HEK293 (cell line): Measurements from ENCODE around the gene TMOD1.
A peak's percentile ranks its signal among the peaks of the same experiment; 100 is the strongest.

ENCODE experiments used
- BCL11A ChIP-seq: fragments of 450-650 bp; formaldehyde crosslinking; IDR thresholded peaks from 2 replicates; pipeline ENCODE4 v1.5.1; 2016; ENCODE audit warnings: low read depth, missing biosample characterization, missing genetic modification characterization
- GLIS2 ChIP-seq: fragments of 450-650 bp; formaldehyde crosslinking; IDR thresholded peaks from 2 replicates; pipeline ENCODE4 v1.5.1; 2016; ENCODE audit warnings: missing biosample characterization, missing genetic modification characterization
- HOXC10 ChIP-seq: sonication (generic); formaldehyde crosslinking; IDR thresholded peaks from 2 replicates; pipeline ENCODE4 v1.8.1; 2023; ENCODE audit warnings: mild to moderate bottlenecking, missing genetic modification reagents
- IKZF3 ChIP-seq: fragments of 450-650 bp; IDR thresholded peaks from 2 replicates; pipeline ENCODE4 v1.5.0; 2018; ENCODE audit warnings: missing biosample characterization, mild to moderate bottlenecking, missing genetic modification characterization, moderate library complexity
- KLF16 ChIP-seq: fragments of 450-650 bp; formaldehyde crosslinking; IDR thresholded peaks from 2 replicates; pipeline ENCODE4 v1.5.1; 2017; ENCODE audit warnings: missing biosample characterization, missing genetic modification characterization
- MYNN ChIP-seq: fragments of 450-650 bp; formaldehyde crosslinking; IDR thresholded peaks from 2 replicates; pipeline ENCODE4 v1.5.1; 2016; ENCODE audit warnings: missing biosample characterization, missing genetic modification characterization, borderline replicate concordance
- OVOL3 ChIP-seq: fragments of 450-650 bp; formaldehyde crosslinking; IDR thresholded peaks from 2 replicates; pipeline ENCODE4 v1.5.1; 2016; ENCODE audit warnings: missing biosample characterization, missing genetic modification characterization
- PBX3 ChIP-seq: sonication (generic); formaldehyde crosslinking; IDR thresholded peaks from 2 replicates; pipeline ENCODE4 v1.8.1; 2022; ENCODE audit warnings: mild to moderate bottlenecking, moderate library complexity, missing genetic modification reagents
- PRDM1 ChIP-seq: fragments of 450-650 bp; formaldehyde crosslinking; IDR thresholded peaks from 2 replicates; pipeline ENCODE4; 2016; ENCODE audit warnings: missing biosample characterization, missing genetic modification characterization
- SP7 ChIP-seq: fragments of 450-650 bp; formaldehyde crosslinking; IDR thresholded peaks from 2 replicates; pipeline ENCODE4 v1.5.1; 2016; ENCODE audit warnings: missing biosample characterization, missing genetic modification characterization
- TCF7L2 ChIP-seq: IDR thresholded peaks from 2 replicates; pipeline ENCODE4 v1.6.1; 2011; ENCODE audit warnings: low read depth, mild to moderate bottlenecking, inconsistent platforms, low read length, moderate library complexity, borderline replicate concordance
- TRIM28 ChIP-seq: IDR thresholded peaks from 2 replicates; pipeline ENCODE4 v1.6.1; 2011; ENCODE audit warnings: low read length, control low read depth, borderline replicate concordance
- YY1 ChIP-seq: fragments of 450-650 bp; formaldehyde crosslinking; IDR thresholded peaks from 2 replicates; pipeline ENCODE4 v1.5.1; 2018; ENCODE audit warnings: missing biosample characterization, missing genetic modification characterization
- ZBTB10 ChIP-seq: fragments of 450-650 bp; formaldehyde crosslinking; IDR thresholded peaks from 2 replicates; pipeline ENCODE4 v1.5.1; 2016; ENCODE audit warnings: missing biosample characterization, missing genetic modification characterization
- ZNF138 ChIP-seq: fragments of 450-650 bp; formaldehyde crosslinking; IDR thresholded peaks from 2 replicates; pipeline ENCODE4 v1.5.1; 2016; ENCODE audit warnings: missing biosample characterization, missing genetic modification characterization, borderline replicate concordance
- ZNF140 ChIP-seq: fragments of 450-650 bp; formaldehyde crosslinking; IDR thresholded peaks from 2 replicates; pipeline ENCODE4 v1.5.1; 2016; ENCODE audit warnings: missing biosample characterization, missing genetic modification characterization
- ZNF169 ChIP-seq: fragments of 450-650 bp; formaldehyde crosslinking; IDR thresholded peaks from 2 replicates; pipeline ENCODE4 v1.5.1; 2016; ENCODE audit warnings: missing biosample characterization, missing genetic modification characterization
- ZNF184 ChIP-seq: fragments of 450-650 bp; IDR thresholded peaks from 2 replicates; pipeline ENCODE4 v1.5.1; 2018; ENCODE audit warnings: missing biosample characterization, mild to moderate bottlenecking, missing genetic modification characterization
- ZNF23 ChIP-seq: fragments of 450-650 bp; formaldehyde crosslinking; IDR thresholded peaks from 2 replicates; pipeline ENCODE4 v1.5.1; 2016; ENCODE audit warnings: missing biosample characterization, missing genetic modification characterization, borderline replicate concordance
- ZNF24 ChIP-seq: fragments of 450-650 bp; formaldehyde crosslinking; IDR thresholded peaks from 2 replicates; pipeline ENCODE4 v1.5.1; 2016; ENCODE audit warnings: missing biosample characterization, missing genetic modification characterization
- ZNF248 ChIP-seq: fragments of 450-650 bp; formaldehyde crosslinking; IDR thresholded peaks from 2 replicates; pipeline ENCODE4 v1.5.1; 2017; ENCODE audit warnings: missing biosample characterization, missing genetic modification characterization
- ZNF311 ChIP-seq: fragments of 450-650 bp; formaldehyde crosslinking; IDR thresholded peaks from 2 replicates; pipeline ENCODE4 v1.5.1; 2017; ENCODE audit warnings: missing biosample characterization, missing genetic modification characterization, borderline replicate concordance
- ZNF354C ChIP-seq: fragments of 450-650 bp; formaldehyde crosslinking; IDR thresholded peaks from 2 replicates; pipeline ENCODE4 v1.5.1; 2016; ENCODE audit warnings: missing biosample characterization, missing genetic modification characterization, low read depth, borderline replicate concordance
- ZNF37A ChIP-seq: fragments of 450-650 bp; IDR thresholded peaks from 2 replicates; pipeline ENCODE4 v1.5.1; 2018; ENCODE audit warnings: missing biosample characterization, missing genetic modification characterization
- ZNF513 ChIP-seq: fragments of 450-650 bp; IDR thresholded peaks from 2 replicates; pipeline ENCODE4 v1.5.1; 2018; ENCODE audit warnings: missing biosample characterization, missing genetic modification characterization
- ZNF529 ChIP-seq: fragments of 450-650 bp; formaldehyde crosslinking; IDR thresholded peaks from 2 replicates; pipeline ENCODE4 v1.5.1; 2017; ENCODE audit warnings: missing genetic modification characterization, missing biosample characterization; ENCODE audit not compliant: insufficient replicate concordance
- ZNF610 ChIP-seq: fragments of 450-650 bp; formaldehyde crosslinking; IDR thresholded peaks from 2 replicates; pipeline ENCODE4 v1.5.1; 2016; ENCODE audit warnings: missing biosample characterization, missing genetic modification characterization, borderline replicate concordance
- ZNF629 ChIP-seq: fragments of 450-650 bp; formaldehyde crosslinking; IDR thresholded peaks from 2 replicates; pipeline ENCODE4 v1.5.1; 2017; ENCODE audit warnings: missing biosample characterization, missing genetic modification characterization
- ZNF654 ChIP-seq: fragments of 450-650 bp; formaldehyde crosslinking; IDR thresholded peaks from 2 replicates; pipeline ENCODE4 v1.5.1; 2016; ENCODE audit warnings: low read depth, missing biosample characterization, missing genetic modification characterization
- ZNF791 ChIP-seq: fragments of 450-650 bp; formaldehyde crosslinking; IDR thresholded peaks from 2 replicates; pipeline ENCODE4 v1.5.1; 2016; ENCODE audit warnings: missing biosample characterization, missing genetic modification characterization
- ZNF837 ChIP-seq: fragments of 450-650 bp; formaldehyde crosslinking; IDR thresholded peaks from 2 replicates; pipeline ENCODE4 v1.5.1; 2016; ENCODE audit warnings: missing biosample characterization, missing genetic modification characterization
- ZSCAN16 ChIP-seq: fragments of 450-650 bp; formaldehyde crosslinking; IDR thresholded peaks from 2 replicates; pipeline ENCODE4 v1.5.1; 2016; ENCODE audit warnings: missing biosample characterization, missing genetic modification characterization

Gene TMOD1

GRCh38 chr9:97632985-97633858, 131.8 kb downstream of the TMOD1 start, which contains the start of the genes NCBP1 and TSTD2 (continued):
- TF ChIP-seq ZNF629 (peak; percentile 99), ZNF37A (tag by site-specific recombination) (no peak), TRIM28 (no peak), ZNF23 (tag by site-specific recombination) (no peak), ZNF140 (tag by site-specific recombination) (no peak), ZNF248 (no peak), ZSCAN16 (tag by site-specific recombination) (no peak), ZBTB10 (tag by site-specific recombination) (no peak), ZNF654 (tag by site-specific recombination) (no peak), ZNF354C (tag by site-specific recombination) (no peak), ZNF791 (no peak), ZNF169 (tag by site-specific recombination) (no peak), IKZF3 (tag by site-specific recombination) (peak; percentile 97), GLIS2 (tag by site-specific recombination) (peak; percentile 78), YY1 (no peak), MYNN (no peak), ZNF311 (tag by site-specific recombination) (no peak), ZNF24 (tag by site-specific recombination) (no peak), PRDM1 (tag by site-specific recombination) (peak; percentile 87), ZNF837 (tag by site-specific recombination) (0 out of 2 replicates have a peak, but pooled peaks have one; percentile 26), ZNF610 (tag by site-specific recombination) (no peak), BCL11A (tag by site-specific recombination) (no peak), HOXC10 (CRISPR knock-in tag) (0 out of 2 replicates have a peak, but pooled peaks have one; percentile 75), ZNF529 (tag by site-specific recombination) (no peak), SP7 (0 out of 2 replicates have a peak, but pooled peaks have one; percentile 67), OVOL3 (tag by site-specific recombination) (no peak), TCF7L2 (no peak), ZNF513 (no peak), KLF16 (tag by site-specific recombination) (no peak), ZNF138 (no peak), PBX3 (peak; percentile 55; the same call in 1 of the 2 replicates), ZNF184 (tag by site-specific recombination) (no peak)
